Panc1 (cell line): Measurements from ENCODE around the gene RBM19. TPM values are rescaled to one million over a fixed set of nuclear protein-coding genes. Genes with fewer than 3 reads are reported as not detected.
A peak's percentile ranks its signal among the peaks of the same experiment; 100 is the strongest.

Source experiments
- ATAC-seq: fragments of 200-7000 bp; cut with Tn5 transposase; 2 replicates; pipeline ENCODE4 v1.9.1; 2020; ENCODE audit warnings: mild to moderate bottlenecking, moderate library complexity
- BruUV-seq: library from RNA; stranded (reverse); fragments of 400-500 nt; replicated peaks from 2 replicates; lab custom pipeline; 2021; lab: Mats Ljungman, UMichigan
- CTCF ChIA-PET: fragments of 300-600 bp; sonication (Branson Sonifier 250); formaldehyde crosslinking; loops from one replicate; lab custom pipeline; 2022; ENCODE audit warnings: antibody characterized with exemption; lab: Charles Lee
- POLR2A ChIA-PET: fragments of 300-600 bp; sonication (Branson Sonifier 250); formaldehyde crosslinking; loops from one replicate; lab custom pipeline; 2022; ENCODE audit warnings: antibody characterized with exemption; lab: Charles Lee
- DNase-seq: peaks from one replicate; pipeline ENCODE4 v3.0.0-alpha.2; 2010; ENCODE audit warnings: low read depth, low spot score
- H3K27ac ChIP-seq: 2 replicates; pipeline ENCODE4 v1.5.1; 2011; ENCODE audit warnings: mild to moderate bottlenecking, low read length, inconsistent platforms
- H3K27me3 ChIP-seq: fragments of 200-500 bp; sonication (Bioruptor generic); 2 replicates; pipeline ENCODE4 v1.6.0; 2014; ENCODE audit warnings: low read length, inconsistent platforms; ENCODE audit not compliant: control insufficient read depth, insufficient read depth
- H3K36me3 ChIP-seq: fragments of 200-500 bp; sonication (Bioruptor generic); 2 replicates; pipeline ENCODE4 v1.5.1; 2014; ENCODE audit warnings: inconsistent platforms, mild to moderate bottlenecking, low read length, moderate library complexity; ENCODE audit not compliant: control insufficient read depth, insufficient read depth
- H3K4me1 ChIP-seq: 2 replicates; pipeline ENCODE4 v1.5.1; 2011; ENCODE audit warnings: inconsistent platforms, mild to moderate bottlenecking, low read length, moderate library complexity; ENCODE audit not compliant: control insufficient read depth, insufficient read depth
- H3K4me3 ChIP-seq, 2 experiments: 2 replicates each; pipeline ENCODE4 v1.5.1; 2011 to 2012; ENCODE audit warnings: low read depth in 2 of 2, low read length in 2 of 2, mild to moderate bottlenecking in 2 of 2, inconsistent platforms in 1 of 2, moderate library complexity in 1 of 2
- H3K9me3 ChIP-seq: fragments of 200-500 bp; sonication (Bioruptor generic); 2 replicates; pipeline ENCODE4 v1.5.1; 2014; ENCODE audit warnings: low read depth, mild to moderate bottlenecking, inconsistent platforms, low read length, moderate library complexity; ENCODE audit not compliant: control insufficient read depth, insufficient read depth
- CTCF ChIP-seq: fragments of 450-650 bp; IDR thresholded peaks from 2 replicates; pipeline ENCODE4 v1.5.1; 2017; ENCODE audit warnings: mild to moderate bottlenecking
- POLR2AphosphoS5 ChIP-seq: IDR thresholded peaks from 2 replicates; pipeline ENCODE4 v1.6.1; 2012; ENCODE audit warnings: mild to moderate bottlenecking, low read depth, low read length, moderate library complexity
- SIN3A ChIP-seq: IDR thresholded peaks from 2 replicates; pipeline ENCODE4 v1.6.1; 2012; ENCODE audit warnings: low read depth, mild to moderate bottlenecking, low read length, moderate library complexity, borderline replicate concordance; ENCODE audit not compliant: insufficient read depth
- TCF7L2 ChIP-seq: IDR thresholded peaks from 2 replicates; pipeline ENCODE4 v1.6.1; 2011; ENCODE audit warnings: mild to moderate bottlenecking, low read depth, low read length, inconsistent platforms
- in situ Hi-C: cut with HindIII; loops from 2 replicates; pipeline ENCODE4 v1.10.0; 2016; ENCODE audit warnings: low sequenced_read_pairs, low pct_unique_long_range_greater_than_20kb
- intact Hi-C: fragments of 100-400 bp; cut with micrococcal nuclease; formaldehyde crosslinking; loops from one replicate; pipeline ENCODE4 v1.10.0; 2022; ENCODE audit not compliant: unreplicated experiment
- total RNA-seq: library from RNA; stranded (reverse); gene quantifications from one replicate; pipeline ENCODE4 v1.2.1, GENCODE V29; 2021; ENCODE audit not compliant: unreplicated experiment
- TF ChIP-seq, protein P1 (sequence below), 2 experiments: IDR thresholded peaks; 2 replicates each; pipeline ENCODE4 v1.6.1; 2011 to 2012; ENCODE audit warnings: low read depth in 2 of 2, control low read depth in 1 of 2, low read length in 1 of 2, mild to moderate bottlenecking in 1 of 2, moderate library complexity in 1 of 2; ENCODE audit not compliant: insufficient read depth in 1 of 2

Gene RBM19
- total RNA-seq, 1 experiment from 2014 or later: 44.8 TPM

DNA sequence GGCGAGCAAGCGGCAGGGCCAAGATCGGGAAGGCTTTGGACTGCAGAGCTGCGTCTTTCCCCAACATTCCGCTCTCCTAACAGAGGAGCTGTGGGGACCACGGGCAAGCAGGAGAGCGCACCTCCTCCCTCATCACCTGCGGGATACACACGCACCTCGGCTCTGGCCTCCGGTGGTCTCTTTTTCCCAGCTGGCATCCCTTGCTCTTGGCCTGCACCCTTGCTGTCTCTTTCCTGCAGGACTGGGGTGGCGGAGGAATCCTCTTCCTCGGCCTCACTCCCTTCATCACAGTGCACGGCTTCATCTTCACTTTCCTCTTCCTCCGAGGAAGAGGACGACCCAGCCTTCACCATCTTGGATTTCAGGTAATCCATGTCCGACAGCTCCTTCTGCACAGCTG, 8.5 kb downstream of the RBM19 start:
- POLR2A ChIA-PET: interaction anchor here (0.6 kb wide), 1 partner anchor 466 kb away, joined by 3 read pairs; no protein-coding TSS in a partner anchor
- Histone ChIP-seq H3K4me3 (no peak overlapping the region), H3K27me3 (no peaks in the 10 kb centered on the region), H3K36me3 (peaks cover 12% of the 10 kb centered on the region), H3K4me1 (no peaks in the 10 kb centered on the region), H3K27ac (no peak overlapping the region), H3K9me3 (no peaks in the 10 kb centered on the region)
- intact Hi-C loops (no loop called here), in situ Hi-C loops (no loop called here)
- TF ChIP-seq SIN3A: no peak
- TF ChIP-seq CTCF: no peak
- TF ChIP-seq TCF7L2: no peak
- TF ChIP-seq, protein P1, sequence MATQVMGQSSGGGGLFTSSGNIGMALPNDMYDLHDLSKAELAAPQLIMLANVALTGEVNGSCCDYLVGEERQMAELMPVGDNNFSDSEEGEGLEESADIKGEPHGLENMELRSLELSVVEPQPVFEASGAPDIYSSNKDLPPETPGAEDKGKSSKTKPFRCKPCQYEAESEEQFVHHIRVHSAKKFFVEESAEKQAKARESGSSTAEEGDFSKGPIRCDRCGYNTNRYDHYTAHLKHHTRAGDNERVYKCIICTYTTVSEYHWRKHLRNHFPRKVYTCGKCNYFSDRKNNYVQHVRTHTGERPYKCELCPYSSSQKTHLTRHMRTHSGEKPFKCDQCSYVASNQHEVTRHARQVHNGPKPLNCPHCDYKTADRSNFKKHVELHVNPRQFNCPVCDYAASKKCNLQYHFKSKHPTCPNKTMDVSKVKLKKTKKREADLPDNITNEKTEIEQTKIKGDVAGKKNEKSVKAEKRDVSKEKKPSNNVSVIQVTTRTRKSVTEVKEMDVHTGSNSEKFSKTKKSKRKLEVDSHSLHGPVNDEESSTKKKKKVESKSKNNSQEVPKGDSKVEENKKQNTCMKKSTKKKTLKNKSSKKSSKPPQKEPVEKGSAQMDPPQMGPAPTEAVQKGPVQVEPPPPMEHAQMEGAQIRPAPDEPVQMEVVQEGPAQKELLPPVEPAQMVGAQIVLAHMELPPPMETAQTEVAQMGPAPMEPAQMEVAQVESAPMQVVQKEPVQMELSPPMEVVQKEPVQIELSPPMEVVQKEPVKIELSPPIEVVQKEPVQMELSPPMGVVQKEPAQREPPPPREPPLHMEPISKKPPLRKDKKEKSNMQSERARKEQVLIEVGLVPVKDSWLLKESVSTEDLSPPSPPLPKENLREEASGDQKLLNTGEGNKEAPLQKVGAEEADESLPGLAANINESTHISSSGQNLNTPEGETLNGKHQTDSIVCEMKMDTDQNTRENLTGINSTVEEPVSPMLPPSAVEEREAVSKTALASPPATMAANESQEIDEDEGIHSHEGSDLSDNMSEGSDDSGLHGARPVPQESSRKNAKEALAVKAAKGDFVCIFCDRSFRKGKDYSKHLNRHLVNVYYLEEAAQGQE (IDR thresholded peaks at IDR 0.05; ENCODE audit: insufficient read depth in 1 of 2, low read depth in 2 of 2, low read length in 1 of 2): no peak
- TF ChIP-seq POLR2AphosphoS5: no peak
- no peak for DNase-seq
- CTCF ChIA-PET: no interaction called here
- BruUV-seq: no TSS peak
- ATAC-seq: no peak

DNA sequence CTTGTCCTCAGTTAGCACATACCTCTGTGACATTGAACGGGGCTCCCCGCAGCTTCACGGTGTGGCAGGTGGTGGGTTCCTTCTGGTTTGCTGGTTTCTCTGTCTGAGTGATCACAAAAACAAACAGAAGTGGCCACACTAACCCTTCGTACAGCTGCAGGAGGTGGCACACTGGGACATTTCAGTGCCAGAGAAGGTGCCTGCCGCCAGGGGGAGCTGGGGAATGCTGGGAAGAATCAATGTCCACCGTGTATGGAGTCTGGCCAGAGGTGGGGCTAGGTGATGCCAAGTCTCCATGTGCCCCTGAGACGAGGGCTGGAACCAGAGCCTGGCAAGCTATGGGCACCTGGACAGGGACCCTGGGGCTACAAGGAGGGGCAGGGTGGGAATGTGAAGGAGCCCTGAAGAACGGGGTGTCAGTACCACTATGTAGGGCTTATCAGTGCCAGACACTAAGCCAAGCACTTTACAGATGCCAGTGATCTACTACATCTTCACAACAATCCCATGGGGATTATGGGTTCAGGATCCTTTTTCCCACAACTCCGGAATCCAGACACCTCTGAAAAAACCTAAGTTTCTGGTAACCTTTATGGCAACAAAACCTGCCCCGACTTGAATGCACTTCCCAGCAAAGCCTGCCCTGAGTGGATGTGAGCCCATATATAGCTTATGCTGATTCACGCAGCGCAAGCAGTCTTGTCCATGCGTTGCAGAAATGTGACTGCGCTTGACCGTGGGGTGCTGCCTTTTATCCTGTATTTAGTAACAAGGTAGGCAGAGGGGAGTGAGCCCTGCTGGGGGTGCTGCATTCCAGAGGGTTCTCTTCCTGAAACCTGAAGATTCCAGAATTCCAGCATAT, 10.8 kb downstream of the RBM19 start:
- no peaks in the 10 kb centered on the region for H3K4me1 ChIP-seq
- BruUV-seq: no TSS peak
- peak; percentile 93 for ATAC-seq
- no peak overlapping the region for H3K4me3 ChIP-seq
- no peaks in the 10 kb centered on the region for H3K27me3 ChIP-seq
- in situ Hi-C loops (no loop called here), intact Hi-C loops (no loop called here)
- TF ChIP-seq POLR2AphosphoS5: no peak
- peak; percentile 91 for TF ChIP-seq CTCF
- H3K27ac ChIP-seq: no peak overlapping the region
- H3K36me3 ChIP-seq: peaks cover 9% of the 10 kb centered on the region
- H3K9me3 ChIP-seq: no peaks in the 10 kb centered on the region
- ChIA-PET POLR2A (no interaction called here), CTCF (interaction anchor here (0.6 kb wide), 1 partner anchor 75 kb away, joined by 6 read pairs; no protein-coding TSS in a partner anchor)
- no peak for DNase-seq
